Astrocyte (in vitro differentiated cells and primary cell): Measurements from ENCODE around the gene RIBC1. TPM values are rescaled to one million over a fixed set of nuclear protein-coding genes. Genes with fewer than 3 reads are reported as not detected.

Experiments used
- DNase-seq: peaks from one replicate; pipeline ENCODE4 v3.0.0-alpha.2; 2010; ENCODE audit warnings: low read depth
- FAIRE-seq: peaks from 2 replicates; lab custom pipeline; 2011; peaks lifted over from hg19 to GRCh38; lab: Jason Lieb, UNC
- H2AFZ ChIP-seq: 2 replicates; pipeline ENCODE4 v1.6.0; 2012; ENCODE audit warnings: low read depth, low read length, inconsistent platforms
- H3K27ac ChIP-seq: 2 replicates; pipeline ENCODE4 v1.5.1; 2011; ENCODE audit warnings: low read depth, low read length, inconsistent platforms
- H3K27me3 ChIP-seq: 2 replicates; pipeline ENCODE4 v1.6.0; 2011; ENCODE audit warnings: low read length, inconsistent platforms; ENCODE audit not compliant: insufficient read depth
- H3K36me3 ChIP-seq: 2 replicates; pipeline ENCODE4 v1.5.1; 2011; ENCODE audit warnings: low read length, inconsistent platforms; ENCODE audit not compliant: insufficient read depth
- H3K4me1 ChIP-seq: 2 replicates; pipeline ENCODE4 v1.5.1; 2011; ENCODE audit warnings: low read length, inconsistent platforms; ENCODE audit not compliant: insufficient read depth
- H3K4me2 ChIP-seq: 2 replicates; pipeline ENCODE4 v1.6.0; 2012; ENCODE audit warnings: low read length, inconsistent platforms
- H3K4me3 ChIP-seq: 2 replicates; pipeline ENCODE4 v1.5.1; 2011; ENCODE audit warnings: low read depth, mild to moderate bottlenecking, low read length, inconsistent platforms; ENCODE audit not compliant: insufficient read depth
- H3K79me2 ChIP-seq: 2 replicates; pipeline ENCODE4 v1.6.0; 2012; ENCODE audit warnings: mild to moderate bottlenecking, low read length, inconsistent platforms; ENCODE audit not compliant: insufficient read depth
- H3K9ac ChIP-seq: 2 replicates; pipeline ENCODE4 v1.6.0; 2012; ENCODE audit warnings: mild to moderate bottlenecking, low read length, inconsistent platforms
- H3K9me3 ChIP-seq: 2 replicates; pipeline ENCODE4 v1.5.1; 2012; ENCODE audit warnings: low read depth, mild to moderate bottlenecking, low read length, inconsistent platforms; ENCODE audit not compliant: insufficient read depth
- H4K20me1 ChIP-seq: 2 replicates; pipeline ENCODE4 v1.6.0; 2012; ENCODE audit warnings: low read length, inconsistent platforms; ENCODE audit not compliant: insufficient read depth
- H3K27ac Mint-ChIP-seq: one replicate; pipeline ENCODE4 v1.8.0; 2021; ENCODE audit warnings: mild to moderate bottlenecking, mixed read lengths; ENCODE audit not compliant: unreplicated experiment
- H3K27me3 Mint-ChIP-seq: one replicate; pipeline ENCODE4 v1.8.0; 2021; ENCODE audit warnings: low read depth, mixed read lengths; ENCODE audit not compliant: unreplicated experiment
- H3K36me3 Mint-ChIP-seq: one replicate; pipeline ENCODE4 v1.8.0; 2021; ENCODE audit warnings: low read depth, mixed read lengths; ENCODE audit not compliant: unreplicated experiment
- H3K4me1 Mint-ChIP-seq: one replicate; pipeline ENCODE4 v1.8.0; 2021; ENCODE audit warnings: low read depth, mixed read lengths; ENCODE audit not compliant: unreplicated experiment
- H3K4me3 Mint-ChIP-seq: one replicate; pipeline ENCODE4 v1.8.0; 2021; ENCODE audit warnings: mild to moderate bottlenecking, moderate library complexity, mixed read lengths; ENCODE audit not compliant: unreplicated experiment
- H3K9me3 Mint-ChIP-seq: one replicate; pipeline ENCODE4 v1.8.0; 2021; ENCODE audit warnings: mild to moderate bottlenecking, mixed read lengths; ENCODE audit not compliant: unreplicated experiment
- EZH2 ChIP-seq: IDR thresholded peaks from 2 replicates; pipeline ENCODE4 v1.6.1; 2012; ENCODE audit warnings: mild to moderate bottlenecking, low read length, inconsistent platforms; ENCODE audit not compliant: insufficient read depth
- total RNA-seq: library from RNA; stranded (reverse); gene quantifications from 2 replicates; pipeline ENCODE4 v1.2.1, GENCODE V29; 2021
- TF ChIP-seq, protein P1 (sequence below): IDR thresholded peaks from 2 replicates; pipeline ENCODE4 v1.5.1; 2011; ENCODE audit warnings: low read depth, mild to moderate bottlenecking, inconsistent platforms, low read length, moderate library complexity; ENCODE audit not compliant: insufficient read depth

The RIBC1 gene
- total RNA-seq, 1 donor from 2014 or later = 0.34 TPM

DNA sequence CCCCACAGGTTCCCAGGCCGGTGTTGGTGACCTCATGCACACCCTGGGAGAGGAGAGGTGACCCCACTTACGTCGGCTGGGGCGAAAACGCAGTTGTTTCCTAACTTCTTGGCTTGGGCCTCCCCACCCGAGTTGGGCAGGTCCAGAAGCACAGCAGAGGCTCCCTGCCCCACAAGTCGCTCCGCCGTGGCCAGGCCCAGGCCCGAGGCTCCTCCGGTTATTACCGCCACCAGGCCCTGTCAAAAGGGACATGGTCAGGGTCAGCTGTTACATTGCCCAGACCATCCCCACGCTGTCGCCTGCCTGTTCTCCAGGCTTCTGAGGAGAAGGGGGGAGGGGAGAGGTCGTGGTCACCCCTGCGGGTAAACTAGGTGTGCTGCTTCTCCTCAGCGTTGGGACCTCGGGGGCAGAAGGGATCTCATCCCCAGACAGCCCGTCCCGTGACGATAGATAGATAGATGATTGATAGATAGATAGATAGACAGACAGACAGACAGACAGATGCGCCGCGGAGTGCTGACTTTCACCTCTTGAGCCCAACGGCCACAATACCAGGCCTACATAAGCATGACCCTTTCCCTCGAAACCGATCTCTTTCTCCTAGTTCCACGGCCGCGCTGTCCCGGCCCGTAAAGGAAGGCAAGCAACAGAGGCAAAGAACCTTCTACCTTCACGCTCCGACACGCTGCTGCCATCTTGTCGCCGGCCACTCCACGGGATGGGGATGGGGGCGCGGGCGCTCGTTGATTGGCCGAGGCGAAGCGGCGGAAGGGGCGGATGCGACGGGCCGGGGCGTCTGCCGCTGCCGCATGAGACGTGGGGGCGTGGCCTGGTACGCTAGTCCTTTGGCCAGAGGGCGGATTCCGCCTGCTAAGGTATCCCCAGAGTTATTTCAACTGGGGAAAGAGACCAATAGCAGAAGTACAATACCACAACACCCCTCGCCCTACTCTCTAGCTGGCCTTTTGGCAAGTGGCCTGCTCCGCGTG lies 11.3 kb downstream of the RIBC1 start, which contains the start of gene HSD17B10:
TSS of gene HSD17B10 (minus strand) at position 720 of the 989 bp plus-strand sequence. CDS start at position 695, 25 bp downstream.
- no peaks in the 10 kb centered on the region for H3K9me3 ChIP-seq
- peak within 1 kb of the TSS; percentile 27 for H3K27ac ChIP-seq
- H3K9ac ChIP-seq = peak within 1 kb of the TSS; percentile 89
- peak within 1 kb of the TSS; percentile 94 for H3K4me3 ChIP-seq
- H2AFZ ChIP-seq = peak within 1 kb of the TSS; percentile 96
- Mint-ChIP-seq H3K4me1 (no peaks in the 10 kb centered on the region), H3K4me3 (peak within 1 kb of the TSS; percentile 97), H3K36me3 (peaks cover 8% of the 10 kb centered on the region), H3K27ac (peak within 1 kb of the TSS; percentile 83), H3K9me3 (no peaks in the 10 kb centered on the region), H3K27me3 (peaks cover 13% of the 10 kb centered on the region)
- TF ChIP-seq, protein P1, sequence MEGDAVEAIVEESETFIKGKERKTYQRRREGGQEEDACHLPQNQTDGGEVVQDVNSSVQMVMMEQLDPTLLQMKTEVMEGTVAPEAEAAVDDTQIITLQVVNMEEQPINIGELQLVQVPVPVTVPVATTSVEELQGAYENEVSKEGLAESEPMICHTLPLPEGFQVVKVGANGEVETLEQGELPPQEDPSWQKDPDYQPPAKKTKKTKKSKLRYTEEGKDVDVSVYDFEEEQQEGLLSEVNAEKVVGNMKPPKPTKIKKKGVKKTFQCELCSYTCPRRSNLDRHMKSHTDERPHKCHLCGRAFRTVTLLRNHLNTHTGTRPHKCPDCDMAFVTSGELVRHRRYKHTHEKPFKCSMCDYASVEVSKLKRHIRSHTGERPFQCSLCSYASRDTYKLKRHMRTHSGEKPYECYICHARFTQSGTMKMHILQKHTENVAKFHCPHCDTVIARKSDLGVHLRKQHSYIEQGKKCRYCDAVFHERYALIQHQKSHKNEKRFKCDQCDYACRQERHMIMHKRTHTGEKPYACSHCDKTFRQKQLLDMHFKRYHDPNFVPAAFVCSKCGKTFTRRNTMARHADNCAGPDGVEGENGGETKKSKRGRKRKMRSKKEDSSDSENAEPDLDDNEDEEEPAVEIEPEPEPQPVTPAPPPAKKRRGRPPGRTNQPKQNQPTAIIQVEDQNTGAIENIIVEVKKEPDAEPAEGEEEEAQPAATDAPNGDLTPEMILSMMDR = no peak
- TF ChIP-seq EZH2 = no peak
- peaks cover 11% of the 10 kb centered on the region for H3K79me2 ChIP-seq
- no peak for FAIRE-seq
- peak; percentile 62 for DNase-seq
- H3K36me3 ChIP-seq = peaks cover 14% of the 10 kb centered on the region
- H4K20me1 ChIP-seq = no peaks in the 10 kb centered on the region
- no peaks in the 10 kb centered on the region for H3K27me3 ChIP-seq
- peak within 1 kb of the TSS; percentile 90 for H3K4me2 ChIP-seq
- peaks cover 3% of the 10 kb centered on the region for H3K4me1 ChIP-seq

DNA sequence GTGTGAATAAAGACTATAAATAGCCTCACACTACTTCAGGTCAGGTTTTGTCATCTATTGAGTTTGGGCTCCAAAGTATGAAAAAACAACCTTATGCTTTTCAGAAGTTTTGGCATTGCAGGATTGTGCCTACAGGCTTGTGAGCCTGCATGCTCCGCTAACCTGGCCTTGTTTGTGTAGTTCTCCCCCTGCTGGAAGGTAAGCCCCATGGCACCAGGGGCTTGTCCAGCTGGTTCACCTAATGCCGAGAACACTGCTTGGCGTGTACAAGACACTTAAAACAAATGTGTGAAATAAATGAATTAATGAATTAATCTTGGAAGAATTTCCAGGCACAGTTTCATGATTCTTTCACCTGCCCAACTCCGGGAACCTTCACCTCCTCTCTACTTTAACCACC lies 13.3 kb downstream of the RIBC1 start:
- Histone ChIP-seq H3K79me2 (peaks cover 11% of the 10 kb centered on the region), H2AFZ (no peak overlapping the region), H3K9me3 (no peaks in the 10 kb centered on the region), H3K4me3 (no peak overlapping the region), H3K27me3 (no peaks in the 10 kb centered on the region), H4K20me1 (no peaks in the 10 kb centered on the region), H3K27ac (no peak overlapping the region), H3K4me1 (peaks cover 11% of the 10 kb centered on the region), H3K36me3 (peaks cover 9% of the 10 kb centered on the region), H3K4me2 (no peak overlapping the region), H3K9ac (no peak overlapping the region)
- H3K27me3 Mint-ChIP-seq = peaks cover 15% of the 10 kb centered on the region
- TF ChIP-seq EZH2 = no peak
- TF ChIP-seq, protein P1 = peak; percentile 65
- no peaks in the 10 kb centered on the region for H3K4me1 Mint-ChIP-seq
- DNase-seq = peak; percentile 47
- H3K36me3 Mint-ChIP-seq = peaks cover 5% of the 10 kb centered on the region
- no peaks in the 10 kb centered on the region for H3K9me3 Mint-ChIP-seq
- peak; percentile 100 for FAIRE-seq
- H3K27ac Mint-ChIP-seq = no peak overlapping the region
- H3K4me3 Mint-ChIP-seq = no peak overlapping the region
